GM18517 (cell line): ENCODE results near the gene HMX1.

Experiments used
- ATAC-seq: cut with Tn5 transposase; IDR thresholded peaks from one replicate; pipeline ENCODE4 v1.9.1; 2021; ENCODE audit warnings: mild to moderate bottlenecking, moderate library complexity; ENCODE audit not compliant: unreplicated experiment

The HMX1 gene

GRCh38 chr4:8893227-8893623 is 21.6 kb upstream of the HMX1 start:
- ATAC-seq = no peak

- no peak for ATAC-seq
Observed at GRCh38 chr4:8892556-8893226, 21.1 kb upstream of the HMX1 start.

GRCh38 chr4:8891646-8892555 is 20.3 kb upstream of the HMX1 start:
- ATAC-seq = no peak

GRCh38 chr4:8891255-8891645 is 19.6 kb upstream of the HMX1 start:
- no peak for ATAC-seq

GRCh38 chr4:8888856-8889255 is 17.2 kb upstream of the HMX1 start:
- no peak for ATAC-seq

- ATAC-seq = no peak
Observed at GRCh38 chr4:8886612-8887406, 15.2 kb upstream of the HMX1 start.

- no peak for ATAC-seq
Observed at GRCh38 chr4:8882239-8882638, 10.6 kb upstream of the HMX1 start.

GRCh38 chr4:8880851-8881250 is 9.2 kb upstream of the HMX1 start:
- ATAC-seq = no peak

GRCh38 chr4:8879574-8879973 is 7.9 kb upstream of the HMX1 start:
- no peak for ATAC-seq

GRCh38 chr4:8878421-8878820 is 6.8 kb upstream of the HMX1 start:
- no peak for ATAC-seq

- ATAC-seq = no peak
Observed at GRCh38 chr4:8877780-8878040, 6.1 kb upstream of the HMX1 start.

GRCh38 chr4:8876982-8877779 is 5.5 kb upstream of the HMX1 start:
- ATAC-seq = no peak

GRCh38 chr4:8874896-8875680 is 3.4 kb upstream of the HMX1 start:
- ATAC-seq = no peak

- ATAC-seq = no peak
Observed at GRCh38 chr4:8874003-8874895, 2.6 kb upstream of the HMX1 start.

GRCh38 chr4:8872402-8873291 is 1.0 kb upstream of the HMX1 start:
- no peak for ATAC-seq

GRCh38 chr4:8870647-8871416 is 807 bp downstream of the HMX1 start:
- no peak for ATAC-seq

- no peak for ATAC-seq
Observed at GRCh38 chr4:8869898-8870646, 1.6 kb downstream of the HMX1 start.
